ENCODE data around the gene ACTN1.
"Not testable (repeated sequence)": the region's sequence is repeated elsewhere in the genome, so short reads cannot be mapped to it uniquely, and the experiment has no call there.

ACTN1 gene

GRCh38 chr14:68986926-68987652, 8.0 kb upstream of the ACTN1 start:
- DNase-seq (ENCODE audit: low read depth in 1 of 2, low spot score in 1 of 2) = no peak

- no peak for DNase-seq (ENCODE audit: low read depth in 1 of 2, low spot score in 1 of 2)
Observed at GRCh38 chr14:68986225-68986624, 7.1 kb upstream of the ACTN1 start.

- DNase-seq (ENCODE audit: low read depth in 1 of 2, low spot score in 1 of 2) = no peak
Observed at GRCh38 chr14:68984686-68985085, 5.6 kb upstream of the ACTN1 start.

GRCh38 chr14:68983191-68983590, 4.1 kb upstream of the ACTN1 start:
- DNase-seq (ENCODE audit: low read depth in 1 of 2, low spot score in 1 of 2) = no peak

GRCh38 chr14:68982581-68982980, 3.5 kb upstream of the ACTN1 start:
- DNase-seq (ENCODE audit: low read depth in 1 of 2, low spot score in 1 of 2) = no peak

GRCh38 chr14:68981539-68981976, 2.5 kb upstream of the ACTN1 start:
- DNase-seq (ENCODE audit: low read depth in 1 of 2, low spot score in 1 of 2) = no peak

GRCh38 chr14:68981139-68981538, 2.0 kb upstream of the ACTN1 start:
- no peak for DNase-seq (ENCODE audit: low read depth in 1 of 2, low spot score in 1 of 2)

- no peak for DNase-seq (ENCODE audit: low read depth in 1 of 2, low spot score in 1 of 2)
Observed at GRCh38 chr14:68979722-68980451, 785 bp upstream of the ACTN1 start.

GRCh38 chr14:68978172-68978911, 760 bp downstream of the ACTN1 start:
- DNase-seq (ENCODE audit: low read depth in 1 of 2, low spot score in 1 of 2) = no peak

- DNase-seq (ENCODE audit: low read depth in 1 of 2, low spot score in 1 of 2) = no peak
Observed at GRCh38 chr14:68977718-68978171, 1.4 kb downstream of the ACTN1 start.

- no peak for DNase-seq (ENCODE audit: low read depth in 1 of 2, low spot score in 1 of 2)
Observed at GRCh38 chr14:68977180-68977717, 1.9 kb downstream of the ACTN1 start.

- DNase-seq (ENCODE audit: low read depth in 1 of 2, low spot score in 1 of 2) = no peak
Observed at GRCh38 chr14:68976160-68977067, 2.7 kb downstream of the ACTN1 start.

- DNase-seq (ENCODE audit: low read depth in 1 of 2, low spot score in 1 of 2) = no peak
Observed at GRCh38 chr14:68975667-68976066, 3.4 kb downstream of the ACTN1 start.

- no peak for DNase-seq (ENCODE audit: low read depth in 1 of 2, low spot score in 1 of 2)
Observed at GRCh38 chr14:68974759-68975347, 4.2 kb downstream of the ACTN1 start.

- DNase-seq (ENCODE audit: low read depth in 1 of 2, low spot score in 1 of 2) = no peak
Observed at GRCh38 chr14:68973639-68974038, 5.5 kb downstream of the ACTN1 start.

- not testable (repeated sequence) for DNase-seq (ENCODE audit: low read depth in 1 of 2, low spot score in 1 of 2)
Observed at GRCh38 chr14:68973219-68973565, 5.9 kb downstream of the ACTN1 start.

GRCh38 chr14:68972507-68973218, 6.4 kb downstream of the ACTN1 start:
- DNase-seq (ENCODE audit: low read depth in 1 of 2, low spot score in 1 of 2) = no peak

- no peak for DNase-seq (ENCODE audit: low read depth in 1 of 2, low spot score in 1 of 2)
Observed at GRCh38 chr14:68971411-68972035, 7.6 kb downstream of the ACTN1 start.

GRCh38 chr14:68970736-68971135, 8.4 kb downstream of the ACTN1 start:
- no peak for DNase-seq (ENCODE audit: low read depth in 1 of 2, low spot score in 1 of 2)
